Adipose tissue (tissue), 3 donors: Measurements from ENCODE around the gene CFAP46. TPM values are rescaled to one million over a fixed set of nuclear protein-coding genes. Genes with fewer than 3 reads are reported as not detected.

Source experiments
- H3K27ac ChIP-seq: one replicate; pipeline ENCODE4 v1.5.1; 2013; ENCODE audit warnings: low read depth, low read length
- WGBS, 3 donors: extraction: QIAGEN DNeasy Blood & Tissue Kit; methylation state at CpG; one replicate each; pipeline ENCODE4 v1.1.7; 2013; 5-methylcytosine and 5-hydroxymethylcytosine counted together
- polyA plus RNA-seq, 3 donors: library from polyadenylated mRNA; stranded (reverse); fragments of 200-250 nt; gene quantifications; one replicate each; pipeline ENCODE4 v1.2.3, GENCODE V29; 2013
- donor health status: healthy with polysubstance abuse.
- donor health status: Bipolar disorder and iron deficiency.
- donor health status: healthy.

The CFAP46 gene
- polyA plus RNA-seq, 3 donors: 0.13 to 0.38 TPM; not detected in 1

DNA sequence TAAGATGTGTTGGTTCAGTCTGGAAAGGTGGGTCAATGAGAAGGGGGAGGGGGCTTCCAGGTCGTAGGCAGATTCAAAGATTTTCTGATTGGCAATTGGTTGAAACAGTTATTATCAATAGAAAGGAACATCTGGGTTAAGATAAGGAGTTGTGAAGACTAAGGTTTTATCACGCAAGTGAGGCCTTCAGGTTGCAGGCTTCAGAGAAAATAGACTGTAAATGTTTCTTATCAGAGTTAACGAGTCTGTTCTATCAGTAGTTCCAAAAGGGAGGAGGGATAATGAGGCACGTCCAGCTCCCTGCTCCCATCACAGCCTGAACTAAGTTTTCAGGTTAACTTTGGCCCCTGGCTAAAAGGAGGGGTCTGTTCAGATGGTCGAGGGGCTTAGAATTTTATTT is 11.1 kb upstream of the CFAP46 start:
- 38 to 54% (median 52%) methylated on average over 5 of the region's 5 CpGs for WGBS, 3 donors
- H3K27ac ChIP-seq: no peak overlapping the region

DNA sequence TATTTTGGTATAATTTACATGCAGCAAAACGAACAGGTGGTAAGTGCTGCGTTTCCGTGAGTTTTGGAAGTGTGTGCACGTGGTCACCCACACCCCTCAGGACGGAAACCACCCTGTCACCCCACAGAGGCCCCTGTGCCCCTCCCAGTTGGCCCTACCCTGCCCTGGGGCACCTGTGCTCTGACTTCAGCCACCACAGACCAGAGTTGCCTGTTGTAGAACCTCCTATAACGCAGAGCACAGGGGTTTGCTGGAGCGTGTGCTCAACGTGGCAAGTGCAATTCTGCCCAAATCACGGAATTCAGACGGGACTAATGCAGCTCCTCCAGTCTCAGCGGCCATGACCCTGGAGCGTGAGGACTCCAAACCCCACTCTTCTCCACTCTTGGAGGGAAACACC is 9.6 kb upstream of the CFAP46 start:
- H3K27ac ChIP-seq: no peak overlapping the region
- 63 to 68% (median 64%) methylated on average over 12 of the region's 12 CpGs for WGBS, 3 donors

DNA sequence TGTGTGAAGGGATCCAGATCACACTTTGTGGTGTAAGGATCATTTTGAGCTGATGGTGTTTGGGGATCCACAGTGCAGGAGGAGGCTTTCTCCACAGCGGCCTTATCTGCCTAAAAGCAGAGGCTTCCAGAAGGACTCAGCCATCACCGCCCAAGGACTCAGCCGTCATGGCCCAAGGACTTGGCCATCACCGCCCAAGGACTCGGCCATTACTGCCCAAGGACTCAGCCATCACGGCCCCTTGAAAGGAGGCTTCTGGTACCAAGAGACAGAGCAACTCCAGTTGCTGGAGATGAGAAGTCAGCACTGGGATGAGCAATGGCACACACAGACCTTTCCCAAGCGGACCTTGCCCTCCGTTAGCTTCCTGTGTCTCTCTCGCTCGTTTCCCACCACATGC is 6.0 kb upstream of the CFAP46 start:
- 78 to 92% (median 85%) methylated on average over 10 of the region's 10 CpGs for WGBS, 3 donors
- no peak overlapping the region for H3K27ac ChIP-seq

DNA sequence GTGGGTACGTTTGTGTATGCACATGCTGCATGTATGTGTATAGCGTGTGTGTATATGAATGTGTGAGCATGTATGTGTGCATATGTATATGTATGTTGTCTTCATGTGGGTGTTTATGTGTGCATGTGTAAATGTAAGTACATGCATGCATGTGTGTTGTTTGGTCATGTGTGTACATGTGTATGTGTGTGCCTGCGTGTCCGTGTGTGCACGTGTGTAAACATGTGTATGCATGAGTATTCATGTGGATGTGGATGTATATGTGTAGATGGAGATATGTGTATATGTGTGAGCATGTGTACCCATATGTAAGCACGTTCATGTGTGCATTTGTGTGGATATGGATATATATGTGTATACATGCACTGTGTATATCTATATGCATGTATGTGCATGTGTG is 5.5 kb upstream of the CFAP46 start:
- no peak overlapping the region for H3K27ac ChIP-seq
- WGBS, 3 donors: 72 to 86% (median 85%) methylated on average over 6 of the region's 6 CpGs

DNA sequence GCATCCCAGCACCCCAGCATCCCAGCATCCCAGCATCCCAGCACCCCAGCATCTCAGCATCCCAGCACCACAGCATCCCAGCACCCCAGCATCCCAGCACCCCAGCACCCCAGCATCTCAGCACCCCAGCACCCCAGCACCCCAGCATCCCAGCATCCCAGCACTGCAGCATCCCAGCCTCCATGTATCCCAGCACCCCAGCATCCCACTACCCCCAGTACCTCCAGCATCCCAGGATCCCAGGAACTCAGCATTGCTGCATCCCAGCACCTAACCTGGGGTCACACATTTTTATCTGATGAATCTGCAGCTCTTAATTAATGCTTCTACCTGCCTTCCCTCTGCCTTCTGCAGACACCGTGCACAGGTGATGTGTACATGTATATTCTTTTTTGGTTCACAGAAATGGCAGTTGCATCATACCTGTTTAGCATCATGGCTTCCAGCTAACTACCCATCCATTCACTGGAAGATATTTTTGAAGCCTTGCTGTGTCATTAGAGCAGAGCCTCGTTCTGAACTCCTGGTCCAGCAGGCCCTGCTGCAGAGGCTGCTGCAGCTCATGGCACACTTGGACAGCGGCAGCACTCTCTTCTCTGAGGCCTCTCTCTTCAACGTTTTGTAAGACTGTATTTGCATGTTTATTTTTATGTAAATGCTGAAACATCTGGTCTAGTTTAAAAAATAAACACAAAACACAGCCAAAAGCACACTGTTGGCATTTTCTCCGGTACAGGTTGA is 4.6 kb upstream of the CFAP46 start:
- no peak overlapping the region for H3K27ac ChIP-seq

DNA sequence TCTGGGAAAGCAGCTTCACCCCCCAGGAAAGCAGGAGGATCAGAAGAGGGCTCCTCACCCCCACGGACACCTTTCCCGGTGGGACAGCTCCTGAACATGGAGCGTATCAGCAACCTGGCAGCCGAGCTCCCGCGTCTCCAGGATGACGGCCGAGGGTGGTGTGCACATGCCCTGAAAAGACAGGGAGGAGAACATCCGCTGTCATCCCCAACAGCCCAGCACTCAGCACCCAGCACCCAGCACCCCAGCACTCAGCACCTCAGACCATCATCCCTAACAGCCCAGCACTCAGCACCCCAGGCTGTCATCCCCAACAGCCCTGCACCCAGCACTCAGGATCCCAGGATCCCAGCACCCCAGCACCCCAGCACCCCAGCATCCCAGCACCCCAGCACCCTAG is 3.9 kb upstream of the CFAP46 start:
- no peak overlapping the region for H3K27ac ChIP-seq
- WGBS, 3 donors: 66 to 84% (median 82%) methylated on average over 9 of the region's 9 CpGs

More for the DNA sequence above, 4.6 kb upstream of the CFAP46 start:
- 45 to 58% (median 55%) methylated on average over 5 of the region's 5 CpGs for WGBS, 3 donors

DNA sequence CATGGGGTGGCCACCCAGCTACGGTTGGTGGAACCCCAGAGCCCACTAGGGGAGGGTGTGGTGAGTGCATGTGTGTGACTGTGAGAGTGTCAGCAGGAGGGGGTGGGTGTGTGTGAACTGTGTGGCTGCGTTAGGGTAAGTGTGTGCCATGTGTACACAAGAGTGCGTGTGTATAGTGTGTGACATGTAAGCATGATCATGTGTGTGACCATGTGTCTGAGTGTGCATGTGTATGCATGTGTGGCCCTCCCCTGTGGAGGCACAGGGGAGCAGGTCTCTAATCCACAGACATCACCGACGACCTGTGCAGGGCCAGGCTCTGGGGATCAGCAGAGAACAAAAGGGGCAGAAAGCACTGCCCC is 3.5 kb upstream of the CFAP46 start:
- no peak overlapping the region for H3K27ac ChIP-seq
- WGBS, 3 donors: 58 to 73% (median 70%) methylated on average over 5 of the region's 5 CpGs

DNA sequence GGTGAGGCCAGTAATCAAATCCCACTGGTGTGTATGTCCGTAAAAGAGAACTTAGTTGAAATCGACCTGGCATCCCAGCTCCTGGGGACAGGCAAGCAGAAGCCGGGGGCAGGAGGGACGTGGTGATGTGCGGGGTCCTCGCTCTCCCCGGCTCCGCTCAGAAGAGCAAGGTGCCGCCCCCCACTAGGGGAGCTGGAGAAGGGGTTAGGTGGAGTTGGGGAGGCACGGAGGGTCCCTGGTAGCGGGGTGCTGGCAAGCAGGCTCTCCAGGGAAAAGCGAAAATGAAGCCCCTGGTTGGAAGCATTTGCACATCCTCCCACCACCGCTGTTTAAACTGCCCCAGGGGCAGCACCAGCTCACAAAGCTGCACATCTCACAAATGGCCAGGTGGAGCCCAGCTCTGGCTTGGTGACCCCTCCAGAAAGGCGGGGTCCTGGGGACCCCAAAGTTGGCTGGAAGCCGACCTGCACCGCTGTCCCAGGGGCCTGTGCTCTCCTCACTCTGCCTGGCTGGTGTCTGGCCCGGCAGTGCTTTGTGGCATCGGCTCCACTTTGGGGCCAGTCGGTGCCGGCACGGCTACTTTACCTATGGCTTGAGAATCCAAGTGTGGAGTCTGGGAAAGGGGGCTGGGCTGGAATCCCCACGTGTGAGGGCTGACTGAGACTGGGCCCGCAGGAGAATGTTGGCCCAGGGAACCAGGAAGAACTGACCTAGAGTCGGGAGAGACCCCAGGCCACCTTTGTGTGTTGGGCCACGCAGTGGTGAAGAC is 2.9 kb upstream of the CFAP46 start:
- 72 to 82% (median 79%) methylated on average over 25 of the region's 25 CpGs for WGBS, 3 donors

DNA sequence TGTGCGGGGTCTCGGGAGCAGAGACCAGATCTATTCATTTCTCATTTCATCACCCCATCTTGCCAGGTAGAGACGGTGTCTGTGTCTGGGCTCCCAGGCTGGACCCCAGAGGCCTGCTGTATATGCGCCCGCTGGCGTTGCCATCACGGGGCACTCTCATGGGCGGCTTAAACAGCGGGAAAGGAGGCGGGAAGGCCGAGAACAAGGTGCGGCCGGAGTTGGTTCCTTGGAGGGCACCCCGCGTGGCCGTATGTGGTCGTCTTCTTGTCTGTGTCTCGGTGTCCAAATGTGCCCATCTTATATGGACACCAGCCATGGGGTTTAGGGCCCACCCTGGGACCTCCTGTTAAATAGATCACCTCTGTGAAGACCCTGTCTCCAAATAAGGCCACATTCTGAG is 2.1 kb upstream of the CFAP46 start:
- no peak overlapping the region for H3K27ac ChIP-seq
- 90 to 94% (median 94%) methylated on average over 18 of the region's 18 CpGs for WGBS, 3 donors

More for the DNA sequence above, 2.9 kb upstream of the CFAP46 start:
- no peak overlapping the region for H3K27ac ChIP-seq

DNA sequence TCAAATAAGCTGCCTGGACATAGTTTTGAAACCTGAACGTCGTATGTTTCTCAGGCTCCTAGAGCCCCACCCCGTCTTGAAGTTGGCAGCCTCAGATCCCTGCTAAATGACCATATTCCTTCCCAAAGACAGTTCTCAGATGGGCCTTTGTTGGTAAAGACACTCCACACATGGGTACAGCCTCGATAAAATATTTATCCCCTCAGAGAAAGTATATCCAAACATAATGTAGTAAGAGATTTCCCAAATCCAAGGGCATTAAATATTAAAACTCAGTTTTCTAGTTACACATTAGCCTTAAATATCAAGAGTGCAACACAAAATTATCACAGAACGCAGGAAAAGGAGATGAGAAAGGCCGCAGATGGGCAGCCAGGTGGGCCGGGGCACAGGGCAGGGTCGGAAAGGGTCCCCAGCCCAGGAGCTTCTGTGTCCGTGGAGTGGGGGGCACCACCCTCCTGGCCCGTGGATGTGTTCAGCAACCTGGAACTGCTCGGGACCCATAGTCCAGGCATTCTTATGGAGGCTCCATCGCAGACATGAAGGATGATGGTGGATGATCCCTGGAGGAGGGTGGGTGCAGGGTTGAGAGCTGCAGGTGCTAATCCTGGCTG is 1.5 kb upstream of the CFAP46 start:
- WGBS, 3 donors: 63 to 83% (median 82%) methylated on average over 12 of the region's 12 CpGs
- H3K27ac ChIP-seq: no peak overlapping the region

DNA sequence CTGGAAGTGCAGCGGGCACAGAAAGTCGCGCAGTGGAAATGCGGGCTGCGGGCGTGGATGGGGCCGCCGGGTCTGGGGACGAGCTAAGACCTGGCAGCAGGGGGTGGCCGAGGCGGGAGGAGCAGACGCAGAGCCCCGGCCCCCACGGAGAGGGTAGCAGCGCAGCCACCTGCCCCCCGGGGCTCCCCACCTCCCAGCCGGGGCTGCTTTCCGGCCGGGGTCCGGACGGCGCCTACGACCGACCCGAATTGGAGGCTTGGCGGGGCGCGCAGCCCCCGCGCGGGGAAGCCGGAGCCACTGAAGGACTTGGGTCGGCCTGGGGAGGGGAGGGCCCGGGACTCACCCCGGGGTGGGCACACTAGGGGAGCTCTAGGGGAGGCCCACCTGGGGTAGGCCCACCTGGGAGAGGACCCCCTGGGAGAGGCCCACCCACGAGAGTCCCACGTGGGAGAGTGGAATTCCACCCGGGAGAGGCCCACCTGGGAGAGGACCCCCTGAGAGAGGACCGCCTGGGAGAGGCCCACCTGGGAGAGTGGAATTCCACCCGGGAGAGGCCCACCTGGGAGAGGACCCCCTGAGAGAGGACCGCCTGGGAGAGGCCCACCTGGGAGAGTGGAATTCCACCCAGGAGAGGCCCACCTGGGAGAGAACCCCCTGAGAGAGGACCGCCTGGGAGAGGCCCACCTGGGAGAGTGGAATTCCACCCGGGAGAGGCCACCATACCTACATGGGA is 854 bp upstream of the CFAP46 start:
- WGBS, 3 donors: 23 to 35% (median 30%) methylated on average over 37 to 43 of the region's 43 CpGs

DNA sequence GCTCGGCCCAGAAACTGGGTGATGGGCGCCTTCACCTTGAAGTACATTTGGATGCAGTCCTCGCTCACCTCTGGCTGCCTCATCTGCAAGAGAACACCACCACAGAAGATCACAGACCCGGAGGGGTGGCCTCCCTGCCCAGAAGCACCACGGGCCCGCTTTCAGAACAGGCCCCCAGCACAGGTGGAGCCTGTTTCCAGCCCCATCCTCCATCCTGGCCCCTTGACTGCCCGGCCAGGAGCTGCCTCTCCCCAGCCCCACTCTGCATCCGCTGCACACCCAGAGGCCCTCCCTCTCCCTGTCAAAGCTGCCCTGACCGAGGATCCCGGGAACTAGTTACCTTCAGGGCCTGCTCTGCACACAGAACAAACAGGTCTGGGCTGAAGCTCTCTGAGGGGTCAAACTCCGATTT is 724 bp downstream of the CFAP46 start:
- 66 to 67% (median 66%) methylated on average over 10 to 11 of the region's 11 CpGs for WGBS, 3 donors
- H3K27ac ChIP-seq: no peak overlapping the region

More for the DNA sequence above, 854 bp upstream of the CFAP46 start:
- H3K27ac ChIP-seq: no peak overlapping the region

DNA sequence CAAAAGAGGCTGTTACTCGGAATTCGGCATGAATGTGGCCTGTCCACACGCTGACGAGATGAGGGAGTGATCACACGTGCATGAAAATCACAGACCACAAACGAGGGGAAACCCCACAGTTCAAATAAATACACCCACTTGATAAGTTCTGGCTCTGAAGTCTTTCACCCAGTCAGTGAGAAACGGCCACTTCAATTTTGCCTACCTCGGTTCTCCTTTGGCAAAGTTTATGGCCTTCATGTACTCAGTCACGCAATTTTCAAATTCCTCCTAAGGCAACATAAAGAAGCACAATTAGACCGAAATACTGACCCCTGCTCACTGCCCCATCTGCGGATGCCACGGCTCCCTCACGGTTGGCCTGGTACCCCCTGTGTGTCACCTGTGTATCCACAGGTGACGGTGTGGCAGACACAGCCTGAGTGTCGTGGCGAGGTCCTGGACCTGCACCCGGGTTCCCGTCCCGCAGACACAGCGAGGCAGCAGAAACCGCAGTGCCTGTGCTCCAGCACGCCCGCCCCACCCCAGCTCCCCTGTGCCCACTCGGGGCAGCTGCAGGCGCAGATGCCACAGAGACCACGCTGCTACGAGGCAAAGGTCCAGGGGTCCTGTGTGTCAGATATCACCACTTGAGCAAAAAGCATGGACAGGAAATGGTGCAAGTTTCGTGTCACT is 1.4 kb downstream of the CFAP46 start:
- WGBS, 3 donors: 83 to 85% (median 85%) methylated on average over 28 of the region's 28 CpGs
- no peak overlapping the region for H3K27ac ChIP-seq

DNA sequence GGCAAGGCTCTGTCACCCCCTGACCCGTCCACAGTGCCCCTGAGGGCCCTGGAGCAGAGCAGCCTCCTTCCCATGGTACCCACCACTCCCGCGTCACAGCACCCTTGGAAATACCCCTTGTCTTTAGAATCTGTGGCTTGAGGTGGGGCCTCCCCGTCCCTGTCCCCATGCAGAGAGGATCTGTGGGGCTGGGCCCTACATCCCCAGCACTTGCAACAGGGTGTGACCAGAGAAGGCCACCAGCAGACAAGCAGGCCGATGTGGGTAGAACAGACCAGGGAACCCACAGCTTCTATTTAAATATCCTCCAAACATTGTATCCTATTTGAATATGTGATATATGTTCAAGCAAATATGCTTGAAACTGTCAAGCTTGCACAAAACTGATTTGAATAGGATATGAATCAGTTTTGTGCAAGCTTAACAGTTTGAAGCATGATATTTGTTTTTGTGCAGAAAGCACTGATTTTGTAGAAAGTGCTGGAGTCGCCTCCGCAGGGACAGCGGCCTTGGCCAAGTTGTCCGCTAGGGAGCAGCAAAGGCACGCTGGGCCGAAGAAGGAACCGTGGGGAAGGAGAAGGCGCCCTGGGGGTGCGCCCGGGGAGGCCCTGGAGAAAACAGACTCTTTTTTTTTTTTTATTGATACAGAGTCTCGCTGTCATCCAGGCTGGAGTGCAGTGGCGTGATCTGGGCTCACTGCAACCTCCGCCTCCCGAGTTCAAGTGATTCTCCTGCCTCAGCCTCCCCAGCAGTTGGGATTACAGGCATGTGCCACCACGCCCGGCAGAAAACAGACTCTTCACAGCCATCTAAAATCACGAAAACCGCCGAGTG is 2.2 kb downstream of the CFAP46 start:
- WGBS, 3 donors: 44 to 50% (median 48%) methylated on average over 24 of the region's 24 CpGs
- H3K27ac ChIP-seq: no peak overlapping the region

DNA sequence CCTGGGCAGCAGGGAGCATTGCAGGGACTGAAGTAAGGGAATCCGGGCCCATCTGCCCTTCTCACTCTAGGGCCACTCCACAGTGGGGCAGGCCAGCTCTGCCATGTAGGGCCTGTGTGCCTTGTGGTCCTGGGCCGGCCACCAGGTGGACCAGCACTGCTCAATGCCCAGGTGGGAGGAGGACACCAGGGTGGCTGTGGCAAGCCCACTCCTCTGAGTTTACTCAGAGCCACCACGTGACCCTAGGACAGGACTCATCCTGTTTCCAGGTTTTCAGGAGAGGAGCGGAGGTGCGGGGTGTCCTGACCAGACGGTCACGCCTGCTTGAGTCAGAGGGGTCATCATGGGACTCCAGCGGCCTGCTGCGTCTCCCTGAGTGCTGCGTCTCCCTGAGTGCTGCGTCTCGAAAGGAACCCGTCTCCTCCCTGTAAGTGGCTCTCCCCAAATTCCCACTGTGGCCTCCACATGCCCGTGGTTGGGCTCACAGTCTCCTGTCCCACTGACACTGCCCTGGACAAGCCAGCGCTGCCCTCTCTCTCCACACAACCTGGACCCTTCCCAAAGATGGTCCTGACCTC is 2.9 kb downstream of the CFAP46 start:
- H3K27ac ChIP-seq: no peak overlapping the region

DNA sequence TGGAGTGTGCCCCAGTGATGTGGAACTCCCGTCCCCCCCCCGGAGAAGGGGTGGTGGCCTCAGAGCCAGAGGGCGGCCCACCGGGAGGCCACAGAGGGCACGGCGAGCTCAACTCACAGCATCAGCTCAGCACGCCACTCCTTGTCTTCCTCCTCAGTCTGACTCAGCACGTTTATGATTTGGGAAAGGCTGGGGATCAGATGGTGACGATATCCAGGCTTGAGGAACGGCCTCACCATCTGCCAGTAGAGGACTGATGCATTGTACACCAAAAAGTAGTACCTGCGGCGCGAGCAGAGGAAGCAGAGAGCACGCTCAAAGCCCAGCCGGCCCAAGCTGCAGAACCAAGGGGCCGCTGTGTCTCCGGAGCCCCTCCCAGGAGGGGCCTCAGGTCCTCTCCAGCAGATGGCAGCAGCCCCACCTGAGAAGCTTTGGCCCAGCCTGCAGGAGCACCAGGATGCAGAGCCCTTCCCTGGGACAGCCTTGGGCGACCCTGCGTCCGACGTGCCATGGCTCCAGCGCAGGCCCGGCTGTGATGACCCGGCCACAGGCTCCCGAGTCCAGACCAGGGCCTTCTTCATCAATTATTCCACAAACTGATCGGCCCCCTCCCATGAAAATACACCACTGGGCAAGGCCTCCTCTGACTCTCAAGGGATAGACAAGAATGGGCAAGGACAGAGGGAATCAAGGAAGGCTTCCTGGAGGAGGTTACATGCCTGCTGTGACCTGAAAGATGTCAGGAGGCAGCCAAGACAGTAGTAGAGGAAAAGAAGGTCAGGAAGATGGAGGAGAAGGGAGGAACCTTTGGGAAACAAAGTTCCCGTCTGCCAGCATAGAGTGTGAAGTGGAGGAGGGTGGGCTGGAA is 3.7 kb downstream of the CFAP46 start:
- H3K27ac ChIP-seq: no peak overlapping the region
- 54 to 60% (median 59%) methylated on average over 27 of the region's 27 CpGs for WGBS, 3 donors

More for the DNA sequence above, 2.9 kb downstream of the CFAP46 start:
- WGBS, 3 donors: 86 to 91% (median 89%) methylated on average over 14 to 15 of the region's 15 CpGs
